Peyer's patch (tissue), 4 donors: ENCODE results near the gene RREB1.

Experiments
- POLR2A ChIP-seq, 2 donors: fragments of 450-650 bp; IDR thresholded peaks; one replicate each; pipeline ENCODE4 v1.5.1; 2017; ENCODE audit warnings: antibody characterized with exemption in 2 of 2, mild to moderate bottlenecking in 2 of 2, moderate library complexity in 2 of 2
- TF ChIP-seq, protein P1 (sequence below), 6 experiments: fragments of 450-650 bp in 4 of 6; fragments of 200-600 bp in 2 of 6; sonication (generic) in 1 of 6; IDR thresholded peaks; one replicate each; pipeline ENCODE4 v1.5.1; 2017 to 2019; ENCODE audit warnings: antibody characterized with exemption in 6 of 6, mild to moderate bottlenecking in 3 of 6, moderate library complexity in 1 of 6

DNA sequence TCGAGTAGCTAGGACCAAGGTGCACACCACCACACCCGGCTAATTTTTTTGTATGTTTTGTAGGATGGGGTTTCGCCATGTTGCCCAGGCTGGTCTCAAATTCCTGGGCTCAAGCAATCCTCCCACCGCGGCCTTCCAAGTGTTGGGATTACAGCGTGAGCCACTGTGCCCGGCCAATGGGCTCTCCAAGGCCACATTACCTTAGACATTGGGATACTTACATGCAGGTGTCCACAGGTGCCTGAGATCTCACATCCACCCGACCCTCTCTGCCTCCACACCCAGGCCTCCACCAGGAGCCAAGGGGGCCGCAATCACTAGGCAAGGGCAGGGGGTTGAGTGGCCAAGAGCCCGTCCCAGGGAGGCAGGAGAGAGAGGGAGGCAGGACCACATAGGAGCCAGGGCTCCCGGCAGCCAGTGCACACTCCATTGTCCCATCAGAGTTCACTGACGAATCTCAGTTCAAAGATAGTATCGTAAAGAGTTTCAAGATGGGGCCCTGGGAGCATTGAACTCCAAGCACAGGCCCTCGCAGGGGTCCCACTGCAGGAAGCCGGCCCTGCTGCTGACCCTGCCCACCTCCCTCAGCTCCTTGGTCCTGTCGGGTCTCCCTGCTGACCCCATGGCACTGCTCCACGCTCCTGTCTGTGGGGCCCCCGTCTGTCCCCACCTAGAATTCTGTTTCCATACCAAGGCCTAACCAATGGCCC is 149.9 kb downstream of the RREB1 start:
- no peak for TF ChIP-seq POLR2A (IDR thresholded peaks at IDR 0.05)
- TF ChIP-seq, protein P1, sequence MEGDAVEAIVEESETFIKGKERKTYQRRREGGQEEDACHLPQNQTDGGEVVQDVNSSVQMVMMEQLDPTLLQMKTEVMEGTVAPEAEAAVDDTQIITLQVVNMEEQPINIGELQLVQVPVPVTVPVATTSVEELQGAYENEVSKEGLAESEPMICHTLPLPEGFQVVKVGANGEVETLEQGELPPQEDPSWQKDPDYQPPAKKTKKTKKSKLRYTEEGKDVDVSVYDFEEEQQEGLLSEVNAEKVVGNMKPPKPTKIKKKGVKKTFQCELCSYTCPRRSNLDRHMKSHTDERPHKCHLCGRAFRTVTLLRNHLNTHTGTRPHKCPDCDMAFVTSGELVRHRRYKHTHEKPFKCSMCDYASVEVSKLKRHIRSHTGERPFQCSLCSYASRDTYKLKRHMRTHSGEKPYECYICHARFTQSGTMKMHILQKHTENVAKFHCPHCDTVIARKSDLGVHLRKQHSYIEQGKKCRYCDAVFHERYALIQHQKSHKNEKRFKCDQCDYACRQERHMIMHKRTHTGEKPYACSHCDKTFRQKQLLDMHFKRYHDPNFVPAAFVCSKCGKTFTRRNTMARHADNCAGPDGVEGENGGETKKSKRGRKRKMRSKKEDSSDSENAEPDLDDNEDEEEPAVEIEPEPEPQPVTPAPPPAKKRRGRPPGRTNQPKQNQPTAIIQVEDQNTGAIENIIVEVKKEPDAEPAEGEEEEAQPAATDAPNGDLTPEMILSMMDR (IDR thresholded peaks at IDR 0.05): no peak
